Measurements from ENCODE around the gene HDAC4. TPM values are rescaled to one million over a fixed set of nuclear protein-coding genes. Genes with fewer than 3 reads are reported as not detected.
"Not testable (repeated sequence)": the region's sequence is repeated elsewhere in the genome, so short reads cannot be mapped to it uniquely, and the experiment has no call there.

The HDAC4 gene
- total RNA-seq, 2 donors from 2014 or later: 8.1 to 20.1 TPM

GRCh38 chr2:239283961-239284795 lies 116.6 kb downstream of the HDAC4 start:
- Histone ChIP-seq H3K4me1 (peaks cover 0 to 62% of the 10 kb centered on the region in 2 donors), H3K9me3 (no peaks in the 10 kb centered on the region), H3K36me3 (no peaks in the 10 kb centered on the region), H3K27ac (no peak overlapping the region), H3K27me3 (no peaks in the 10 kb centered on the region), H3K4me3 (no peak overlapping the region)
- TF ChIP-seq CTCF (IDR thresholded peaks at IDR 0.05): peak in 1 of 2 donors; percentile 24
- no peak for DNase-seq (ENCODE audit: low spot score)

GRCh38 chr2:239283288-239283945 lies 117.4 kb downstream of the HDAC4 start:
- no peak for DNase-seq (ENCODE audit: low spot score)
- Histone ChIP-seq H3K4me1 (peaks cover 0 to 64% of the 10 kb centered on the region in 2 donors), H3K4me3 (no peak overlapping the region), H3K27me3 (no peaks in the 10 kb centered on the region), H3K27ac (no peak overlapping the region), H3K9me3 (no peaks in the 10 kb centered on the region), H3K36me3 (no peaks in the 10 kb centered on the region)
- TF ChIP-seq CTCF (IDR thresholded peaks at IDR 0.05): no peak

GRCh38 chr2:239282448-239283287 lies 118.2 kb downstream of the HDAC4 start:
- Histone ChIP-seq H3K27me3 (no peaks in the 10 kb centered on the region), H3K4me3 (no peak overlapping the region), H3K4me1 (peaks cover 0 to 59% of the 10 kb centered on the region in 2 donors), H3K9me3 (no peaks in the 10 kb centered on the region), H3K36me3 (no peaks in the 10 kb centered on the region), H3K27ac (no peak overlapping the region)
- DNase-seq (ENCODE audit: low spot score): no peak
- no peak for TF ChIP-seq CTCF (IDR thresholded peaks at IDR 0.05)

- not testable (repeated sequence) for DNase-seq (ENCODE audit: low spot score); H3K36me3 ChIP-seq; H3K4me3 ChIP-seq; H3K9me3 ChIP-seq; H3K27me3 ChIP-seq
- H3K27ac ChIP-seq: peak overlapping the region; percentile 35 to 58
- H3K4me1 ChIP-seq: peaks cover 0 to 53% of the 10 kb centered on the region in 2 donors
These were observed 120.4 kb downstream of the HDAC4 start for GRCh38 chr2:239280296-239281017.

DNA sequence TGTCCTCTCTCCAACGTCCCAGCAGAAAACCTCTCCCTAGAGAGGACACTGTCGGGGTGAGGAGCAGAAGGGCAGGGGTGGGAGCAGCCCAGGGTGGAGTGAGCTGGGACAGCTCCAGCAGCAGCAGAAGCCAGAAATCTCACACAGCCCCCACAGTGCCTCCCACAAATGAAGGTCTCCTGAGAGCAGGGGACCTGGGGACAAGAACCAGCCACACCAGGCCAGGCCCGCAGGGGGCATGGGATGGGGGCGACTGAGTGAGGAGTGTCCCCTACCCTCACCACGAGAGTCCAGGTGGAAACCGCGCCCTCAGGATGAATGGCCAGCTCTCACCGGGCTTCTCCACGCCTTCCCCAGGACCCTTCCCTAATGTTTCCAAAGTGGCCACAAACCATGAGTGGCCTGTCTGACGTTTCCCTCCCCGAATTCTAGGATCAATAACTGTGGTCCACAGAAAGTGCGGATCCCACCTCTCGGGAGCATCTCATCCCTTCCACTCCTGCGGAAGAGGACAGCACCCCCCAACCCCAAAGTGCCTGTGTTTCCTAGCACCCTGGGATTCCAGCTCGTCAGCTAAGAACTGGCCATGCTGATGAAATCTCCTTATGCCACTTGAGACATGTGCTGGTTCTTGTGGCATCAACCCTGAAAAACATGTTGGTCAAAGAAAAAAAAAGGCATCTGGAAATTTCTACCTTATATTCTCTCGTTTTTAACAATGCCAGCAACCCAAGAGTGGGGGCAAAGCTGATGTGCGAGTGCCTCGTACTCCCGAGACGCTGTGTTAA lies 121.1 kb downstream of the HDAC4 start:
- H3K27me3 ChIP-seq: no peaks in the 10 kb centered on the region
- H3K9me3 ChIP-seq: no peaks in the 10 kb centered on the region
- no peak overlapping the region for H3K4me3 ChIP-seq
- H3K27ac ChIP-seq: peak overlapping the region; percentile 35 to 58
- DNase-seq (ENCODE audit: low spot score): no peak
- H3K36me3 ChIP-seq: no peaks in the 10 kb centered on the region
- no peak for TF ChIP-seq CTCF (IDR thresholded peaks at IDR 0.05)
- H3K4me1 ChIP-seq: peaks cover 0 to 54% of the 10 kb centered on the region in 2 donors

Data from right atrium auricular region (tissue), 2 donors.